NCI-H82 (cell line): ENCODE data around the gene C8B.
A peak's percentile ranks its signal among the peaks of the same experiment; 100 is the strongest.

ENCODE experiments used
- DNase-seq: peaks from one replicate; lab custom pipeline; 2025; lab: John Stamatoyannopoulos, UW

The C8B gene

GRCh38 chr1:56970280-56970679 is 4.5 kb upstream of the C8B start:
- DNase-seq: no peak

GRCh38 chr1:56968878-56969495 is 3.2 kb upstream of the C8B start:
- DNase-seq: no peak

GRCh38 chr1:56967900-56968832 is 2.4 kb upstream of the C8B start:
- peak; percentile 73 for DNase-seq

- no peak for DNase-seq
Observed at GRCh38 chr1:56967355-56967754, 1.5 kb upstream of the C8B start.

- DNase-seq: no peak
Observed at GRCh38 chr1:56966698-56966999, 834 bp upstream of the C8B start.

GRCh38 chr1:56965191-56965590 is 624 bp downstream of the C8B start:
- DNase-seq: no peak

- no peak for DNase-seq
Observed at GRCh38 chr1:56964349-56965017, 1.3 kb downstream of the C8B start.

GRCh38 chr1:56963667-56964066 is 2.1 kb downstream of the C8B start:
- no peak for DNase-seq

- no peak for DNase-seq
Observed at GRCh38 chr1:56961426-56961825, 4.4 kb downstream of the C8B start.

GRCh38 chr1:56958526-56958925 is 7.3 kb downstream of the C8B start:
- peak; percentile 100 for DNase-seq

- DNase-seq: no peak
Observed at GRCh38 chr1:56957931-56958330, 7.9 kb downstream of the C8B start.

- no peak for DNase-seq
Observed at GRCh38 chr1:56954664-56955063, 11.2 kb downstream of the C8B start.

GRCh38 chr1:56953386-56953785 is 12.4 kb downstream of the C8B start:
- DNase-seq: no peak

GRCh38 chr1:56952501-56952900 is 13.3 kb downstream of the C8B start:
- DNase-seq: no peak

GRCh38 chr1:56948403-56949023 is 17.3 kb downstream of the C8B start:
- no peak for DNase-seq

- DNase-seq: no peak
Observed at GRCh38 chr1:56940039-56940438, 25.8 kb downstream of the C8B start.

- no peak for DNase-seq
Observed at GRCh38 chr1:56939209-56939608, 26.6 kb downstream of the C8B start.

- DNase-seq: no peak
Observed at GRCh38 chr1:56938646-56939045, 27.2 kb downstream of the C8B start.

GRCh38 chr1:56934430-56935060 is 31.3 kb downstream of the C8B start:
- DNase-seq: no peak

GRCh38 chr1:56933606-56934005 is 32.2 kb downstream of the C8B start:
- no peak for DNase-seq

- no peak for DNase-seq
Observed at GRCh38 chr1:56933161-56933560, 32.7 kb downstream of the C8B start.

GRCh38 chr1:56931686-56932085 is 34.1 kb downstream of the C8B start:
- DNase-seq: no peak
